Naive B cell (primary cell): ENCODE measurements around the gene GPR89A. TPM values are rescaled to one million over a fixed set of nuclear protein-coding genes. Genes with fewer than 3 reads are reported as not detected.

ENCODE experiments used
- ATAC-seq, 2 donors: fragments of 150-1000 bp; cut with Tn5 transposase; 2 replicates each; pipeline ENCODE4 v1.10.0; 2021; ENCODE audit warnings: low read depth in 2 of 2, mild to moderate bottlenecking in 2 of 2, moderate library complexity in 2 of 2
- DNase-seq: peaks from one replicate; pipeline ENCODE4 v3.0.0; 2022
- H3K27ac Mint-ChIP-seq, 6 donors: one replicate each; pipeline ENCODE4 v1.8.0; 2020 to 2022; ENCODE audit warnings: mild to moderate bottlenecking in 6 of 6, mixed read lengths in 6 of 6, moderate library complexity in 5 of 6, inconsistent platforms in 2 of 6
- H3K27me3 Mint-ChIP-seq, 3 donors: one replicate each; pipeline ENCODE4 v1.8.0; 2021 to 2022; ENCODE audit warnings: mixed read lengths in 3 of 3, mild to moderate bottlenecking in 1 of 3
- H3K36me3 Mint-ChIP-seq, 2 donors: one replicate each; pipeline ENCODE4 v1.8.0; 2020 to 2022; ENCODE audit warnings: mixed read lengths in 2 of 2, inconsistent platforms in 1 of 2, mild to moderate bottlenecking in 1 of 2
- H3K4me1 Mint-ChIP-seq, 3 donors: one replicate each; pipeline ENCODE4 v1.8.0; 2020 to 2022; ENCODE audit warnings: mixed read lengths in 3 of 3, inconsistent platforms in 1 of 3, mild to moderate bottlenecking in 1 of 3, moderate library complexity in 1 of 3
- H3K4me3 Mint-ChIP-seq, 8 donors: one replicate each; pipeline ENCODE4 v1.8.0; 2020 to 2022; ENCODE audit warnings: mild to moderate bottlenecking in 8 of 8, mixed read lengths in 8 of 8, moderate library complexity in 8 of 8, inconsistent platforms in 2 of 8
- H3K9me3 Mint-ChIP-seq, 7 donors: one replicate each; pipeline ENCODE4 v1.8.0; 2020 to 2022; ENCODE audit warnings: mixed read lengths in 7 of 7, mild to moderate bottlenecking in 5 of 7, inconsistent platforms in 2 of 7, moderate library complexity in 1 of 7
- polyA plus RNA-seq, 6 donors: library from polyadenylated mRNA; unstranded; fragments of 300-500 nt; fragmentation: Illumina TruSeq; gene quantifications; one replicate each; pipeline ENCODE4 v1.2.3, GENCODE V29; 2021; ENCODE audit warnings: low read depth in 6 of 6

The GPR89A gene
- polyA plus RNA-seq, 6 donors from 2014 or later = 3.0 to 25.0 (median 17.3) TPM

GRCh38 chr1:145692785-145693443 is 85.1 kb downstream of the GPR89A start:
- H3K27ac Mint-ChIP-seq = no peak overlapping the region

DNA sequence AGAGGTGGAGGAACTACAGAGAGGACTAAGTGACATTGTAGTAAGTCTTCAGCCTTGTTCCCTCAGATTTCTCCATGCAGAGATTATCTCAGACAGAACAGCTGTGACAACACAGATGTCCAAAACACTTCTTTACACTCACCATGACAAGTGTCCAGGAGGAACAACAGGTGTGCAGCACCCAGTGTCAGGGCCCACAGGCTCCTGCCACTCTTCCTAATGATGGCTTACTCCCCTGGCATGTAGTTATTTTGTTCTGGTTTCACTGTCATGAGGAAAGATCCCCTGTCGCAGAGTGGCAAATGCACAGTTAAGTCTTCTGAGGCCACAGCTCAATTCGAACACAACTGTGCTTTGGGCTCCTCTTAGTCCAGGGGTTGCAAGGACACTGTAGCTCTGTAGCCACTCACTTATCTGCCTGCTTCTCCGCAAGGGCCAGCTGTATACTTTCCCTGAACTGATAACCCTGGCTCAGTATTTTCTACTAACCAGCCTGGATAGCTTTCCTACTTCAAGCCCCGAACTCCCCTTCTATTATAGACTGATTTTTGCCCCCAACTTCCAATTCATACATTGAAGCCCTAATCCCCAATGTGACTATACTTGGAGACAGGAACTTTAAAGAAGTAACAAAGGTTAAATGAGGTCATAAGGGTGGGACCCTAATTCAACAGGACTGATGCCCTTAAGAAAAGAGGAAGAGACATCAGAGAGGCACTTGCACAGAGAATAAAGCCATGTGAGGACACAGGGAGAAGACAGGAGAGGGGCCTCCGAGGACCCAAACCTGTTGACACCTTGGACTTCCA is 88.2 kb downstream of the GPR89A start:
- Mint-ChIP-seq H3K9me3 (peaks cover 0 to 2% (median 0%) of the 10 kb centered on the region in 7 donors), H3K4me1 (peaks cover 0 to 6% (median 4%) of the 10 kb centered on the region in 3 donors), H3K27me3 (peaks cover 0 to 6% (median 0%) of the 10 kb centered on the region in 3 donors), H3K4me3 (no peak overlapping the region), H3K36me3 (no peaks in the 10 kb centered on the region), H3K27ac (no peak overlapping the region)
- no peak for ATAC-seq
- DNase-seq = no peak

More at GRCh38 chr1:145692785-145693443, 85.1 kb downstream of the GPR89A start:
- no peak for DNase-seq
- no peaks in the 10 kb centered on the region for H3K36me3 Mint-ChIP-seq
- no peak overlapping the region for H3K4me3 Mint-ChIP-seq
- H3K27me3 Mint-ChIP-seq = peaks cover 0 to 6% (median 0%) of the 10 kb centered on the region in 3 donors
- ATAC-seq = no peak
- peaks cover 0 to 2% (median 0%) of the 10 kb centered on the region in 7 donors for H3K9me3 Mint-ChIP-seq
- peaks cover 4 to 17% (median 5%) of the 10 kb centered on the region in 3 donors for H3K4me1 Mint-ChIP-seq

- Mint-ChIP-seq H3K4me3 (no peak overlapping the region), H3K27me3 (peaks cover 0 to 6% (median 0%) of the 10 kb centered on the region in 3 donors), H3K27ac (peak overlapping the region in 1 of 6 donors; percentile 57), H3K9me3 (peaks cover 0 to 2% (median 0%) of the 10 kb centered on the region in 7 donors), H3K4me1 (peaks cover 0 to 6% (median 4%) of the 10 kb centered on the region in 3 donors), H3K36me3 (no peaks in the 10 kb centered on the region)
- DNase-seq = no peak
- no peak for ATAC-seq
These were observed 88.8 kb downstream of the GPR89A start for GRCh38 chr1:145696630-145696960.

GRCh38 chr1:145701306-145701862 is 93.6 kb downstream of the GPR89A start:
- Mint-ChIP-seq H3K27me3 (peaks cover 0 to 6% (median 0%) of the 10 kb centered on the region in 3 donors), H3K4me1 (peaks cover 0 to 4% (median 0%) of the 10 kb centered on the region in 3 donors), H3K27ac (no peak overlapping the region), H3K4me3 (no peak overlapping the region), H3K9me3 (peaks cover 0 to 2% (median 0%) of the 10 kb centered on the region in 7 donors), H3K36me3 (no peaks in the 10 kb centered on the region)
- DNase-seq (no peak), ATAC-seq (no peak)

GRCh38 chr1:145702052-145702451 is 94.3 kb downstream of the GPR89A start:
- ATAC-seq = no peak
- no peaks in the 10 kb centered on the region for H3K9me3 Mint-ChIP-seq
- no peak for DNase-seq
- no peaks in the 10 kb centered on the region for H3K36me3 Mint-ChIP-seq
- no peak overlapping the region for H3K4me3 Mint-ChIP-seq
- H3K4me1 Mint-ChIP-seq = no peaks in the 10 kb centered on the region
- H3K27ac Mint-ChIP-seq = no peak overlapping the region
- H3K27me3 Mint-ChIP-seq = peaks cover 0 to 3% (median 0%) of the 10 kb centered on the region in 3 donors

DNA sequence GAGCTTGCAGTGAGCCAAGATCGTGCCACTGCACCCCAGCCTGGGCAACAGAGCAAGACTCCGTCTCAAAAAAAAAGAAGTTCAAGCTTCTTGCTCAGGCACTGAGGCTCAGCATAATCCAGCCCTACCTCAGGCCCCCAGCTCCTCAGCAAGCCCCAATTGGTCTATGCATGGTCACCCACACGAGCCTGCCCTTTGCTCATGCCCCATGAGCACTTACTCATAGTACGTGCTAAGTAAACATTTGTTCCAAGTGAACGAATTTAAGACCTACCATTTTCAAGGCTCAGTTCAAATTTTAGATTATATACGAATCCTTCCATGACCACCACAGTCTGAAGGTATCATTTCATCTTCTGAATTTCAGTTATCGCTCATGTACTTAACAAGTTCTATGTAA is 95.0 kb downstream of the GPR89A start:
- Mint-ChIP-seq H3K4me3 (no peak overlapping the region), H3K4me1 (no peaks in the 10 kb centered on the region), H3K9me3 (no peaks in the 10 kb centered on the region), H3K36me3 (no peaks in the 10 kb centered on the region), H3K27me3 (no peaks in the 10 kb centered on the region), H3K27ac (no peak overlapping the region)
- ATAC-seq (no peak), DNase-seq (no peak)

GRCh38 chr1:145705622-145706021 is 97.8 kb downstream of the GPR89A start:
- Mint-ChIP-seq H3K27ac (no peak overlapping the region), H3K4me1 (peaks cover 0 to 2% (median 0%) of the 10 kb centered on the region in 3 donors)

DNA sequence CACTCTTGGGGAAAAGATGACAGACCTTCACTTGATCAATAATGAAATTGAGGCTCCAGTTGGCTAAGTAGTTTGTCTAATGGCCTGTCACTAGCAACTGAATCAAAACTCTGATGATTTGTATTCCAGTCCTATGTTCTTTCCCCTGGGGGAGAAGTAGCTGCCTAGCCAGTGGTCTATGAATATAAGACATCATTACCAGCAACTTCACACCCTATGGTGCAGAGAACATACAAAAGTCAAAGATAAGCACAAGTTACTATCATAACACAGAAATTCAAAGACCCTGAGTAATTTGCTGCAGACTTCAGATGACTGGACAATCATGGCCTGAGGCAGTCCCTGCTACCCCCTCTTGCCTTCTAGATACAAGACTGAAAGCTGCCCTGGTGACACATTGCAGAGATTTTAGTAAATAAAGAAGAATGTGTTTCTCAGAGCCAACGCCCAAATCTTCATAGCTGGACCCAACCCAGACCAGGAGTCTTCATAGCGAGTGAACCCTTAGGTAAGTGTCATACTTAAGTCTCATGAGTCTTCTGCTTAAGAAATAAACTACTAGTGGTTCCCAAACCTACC is 98.4 kb downstream of the GPR89A start:
- DNase-seq = no peak
- H3K4me1 Mint-ChIP-seq = peaks cover 0 to 2% (median 0%) of the 10 kb centered on the region in 3 donors
- no peak overlapping the region for H3K27ac Mint-ChIP-seq
- H3K4me3 Mint-ChIP-seq = no peak overlapping the region
- H3K36me3 Mint-ChIP-seq = peaks cover 4 to 7% of the 10 kb centered on the region in 2 donors
- peaks cover 0 to 4% (median 0%) of the 10 kb centered on the region in 7 donors for H3K9me3 Mint-ChIP-seq
- H3K27me3 Mint-ChIP-seq = peaks cover 0 to 8% (median 0%) of the 10 kb centered on the region in 3 donors
- ATAC-seq = no peak

More at GRCh38 chr1:145705622-145706021, 97.8 kb downstream of the GPR89A start:
- ATAC-seq (no peak), DNase-seq (no peak)
- Mint-ChIP-seq H3K27me3 (peaks cover 0 to 8% (median 0%) of the 10 kb centered on the region in 3 donors), H3K36me3 (peaks cover 4 to 7% of the 10 kb centered on the region in 2 donors), H3K4me3 (no peak overlapping the region), H3K9me3 (peaks cover 0 to 4% (median 0%) of the 10 kb centered on the region in 7 donors)

DNA sequence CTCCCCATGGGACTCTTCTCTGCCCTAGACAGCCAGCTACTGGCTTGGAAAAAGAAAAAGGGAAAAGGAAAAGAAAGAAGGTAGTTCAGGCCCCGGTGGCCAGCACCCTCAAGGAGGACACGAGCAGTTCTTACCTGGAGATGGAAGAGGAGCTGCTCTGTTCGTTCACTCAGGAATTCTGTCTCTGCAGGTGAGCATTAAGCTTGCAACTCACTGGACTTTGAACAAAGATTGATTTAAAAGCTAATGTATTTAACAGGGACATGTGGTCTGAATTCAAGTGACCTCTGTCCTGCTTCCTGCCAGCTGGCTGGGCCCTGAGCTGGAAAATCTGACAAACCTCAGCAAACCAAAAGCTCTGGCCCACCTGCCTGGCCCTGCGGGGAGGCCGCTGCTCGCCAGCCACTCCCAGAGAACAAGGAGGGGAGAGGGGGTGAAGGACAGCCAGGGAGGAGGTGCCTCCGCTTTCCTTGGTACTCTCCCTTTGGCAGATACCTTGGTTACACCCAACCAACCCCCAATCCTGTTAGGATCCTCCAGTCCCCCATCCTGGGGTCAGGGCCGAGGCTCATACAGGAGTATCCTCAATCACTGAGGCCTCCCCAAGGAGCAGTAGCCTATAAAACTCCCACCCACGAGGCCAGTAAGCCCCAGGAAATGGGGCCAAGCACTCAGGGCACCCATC is 99.5 kb downstream of the GPR89A start, which contains the start of gene PDZK1:
TSS of gene PDZK1 (minus strand) at position 186 of the 685 bp plus-strand sequence. CDS start 19,347 bp downstream, outside the sequence.
- ATAC-seq (no peak), DNase-seq (no peak)
- peaks cover 0 to 4% (median 0%) of the 10 kb centered on the region in 7 donors for H3K9me3 Mint-ChIP-seq
- H3K36me3 Mint-ChIP-seq = peaks cover 4 to 7% of the 10 kb centered on the region in 2 donors
- no peak within 1 kb of the TSS for H3K4me3 Mint-ChIP-seq
- peaks cover 0 to 8% (median 0%) of the 10 kb centered on the region in 3 donors for H3K27me3 Mint-ChIP-seq
- H3K27ac Mint-ChIP-seq = peak within 1 kb of the TSS in 1 of 6 donors; percentile 62
- peaks cover 0 to 2% (median 0%) of the 10 kb centered on the region in 3 donors for H3K4me1 Mint-ChIP-seq

- Mint-ChIP-seq H3K4me1 (peaks cover 0 to 2% (median 0%) of the 10 kb centered on the region in 3 donors), H3K4me3 (no peak overlapping the region), H3K36me3 (peaks cover 4 to 7% of the 10 kb centered on the region in 2 donors), H3K9me3 (peaks cover 0 to 4% (median 0%) of the 10 kb centered on the region in 7 donors), H3K27ac (peak overlapping the region in 1 of 6 donors; percentile 62), H3K27me3 (peaks cover 0 to 8% (median 0%) of the 10 kb centered on the region in 3 donors)
- DNase-seq (no peak), ATAC-seq (no peak)
These were observed 100.3 kb downstream of the GPR89A start for GRCh38 chr1:145708063-145708462.

DNA sequence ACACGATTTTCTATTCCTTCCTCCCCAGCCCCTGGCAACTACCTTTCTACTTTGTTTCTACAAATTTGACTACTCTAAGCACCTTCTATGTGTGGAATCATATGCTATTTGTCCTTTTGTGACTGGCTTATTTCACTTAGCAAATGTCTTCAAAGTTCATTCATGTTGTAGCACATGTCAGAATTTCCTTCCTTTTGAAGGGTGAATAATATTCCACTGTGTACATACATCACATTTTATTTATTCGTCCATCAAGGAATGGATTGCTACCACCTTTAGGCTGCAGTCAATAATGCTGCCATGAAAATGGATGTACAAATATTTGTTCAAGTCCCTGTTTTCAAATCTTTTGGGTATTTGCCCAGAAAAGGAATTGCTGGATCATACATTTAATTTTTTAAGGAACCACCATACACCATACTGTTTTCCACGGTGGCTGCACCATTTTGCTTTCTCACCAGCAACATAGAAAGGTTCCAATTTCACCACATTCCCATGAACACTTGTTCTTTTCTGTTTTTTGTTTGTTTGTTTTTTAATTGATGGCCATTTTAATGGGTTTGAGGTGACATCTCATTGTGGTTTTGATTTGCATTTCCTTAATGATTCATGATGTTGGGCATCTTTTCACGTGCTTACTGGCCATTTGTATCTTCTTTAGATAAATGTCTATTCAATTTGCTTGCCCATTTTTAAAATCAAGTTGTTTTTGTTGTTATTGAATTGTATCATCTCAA is 102.7 kb downstream of the GPR89A start:
- H3K9me3 Mint-ChIP-seq = peaks cover 0 to 4% (median 0%) of the 10 kb centered on the region in 7 donors
- H3K27me3 Mint-ChIP-seq = peaks cover 0 to 8% (median 0%) of the 10 kb centered on the region in 3 donors
- DNase-seq = no peak
- no peak for ATAC-seq
- H3K4me3 Mint-ChIP-seq = no peak overlapping the region
- no peak overlapping the region for H3K27ac Mint-ChIP-seq
- H3K36me3 Mint-ChIP-seq = peaks cover 4 to 7% of the 10 kb centered on the region in 2 donors
- peaks cover 0 to 2% (median 0%) of the 10 kb centered on the region in 3 donors for H3K4me1 Mint-ChIP-seq

DNA sequence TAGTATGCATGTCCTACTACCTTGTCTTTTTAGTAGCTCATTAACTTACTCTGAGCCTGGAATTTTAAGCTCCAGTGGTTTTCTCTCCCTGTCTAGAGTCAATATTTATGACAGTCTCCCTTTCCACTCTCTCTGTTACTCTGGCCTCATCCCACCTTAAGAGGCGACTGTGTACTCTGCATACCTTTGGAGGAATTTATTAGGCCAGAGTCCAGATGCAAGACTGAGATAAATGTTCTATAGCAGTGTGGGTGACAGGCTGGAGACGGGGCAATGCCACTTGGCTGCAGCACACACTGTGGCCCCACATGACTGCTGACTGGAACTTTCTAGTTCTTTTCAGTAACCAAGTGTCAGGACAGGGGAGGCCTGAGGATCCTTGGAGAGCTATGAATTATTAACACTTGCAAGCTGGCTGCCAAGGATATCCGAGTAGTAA is 103.4 kb downstream of the GPR89A start:
- ATAC-seq = no peak
- Mint-ChIP-seq H3K9me3 (peaks cover 0 to 4% (median 0%) of the 10 kb centered on the region in 7 donors), H3K4me3 (no peak overlapping the region), H3K4me1 (peaks cover 0 to 2% (median 0%) of the 10 kb centered on the region in 3 donors), H3K27me3 (peaks cover 0 to 8% (median 0%) of the 10 kb centered on the region in 3 donors), H3K36me3 (peaks cover 4 to 7% of the 10 kb centered on the region in 2 donors), H3K27ac (no peak overlapping the region)
- no peak for DNase-seq
